ENCODE data around the gene MAN1C1.

DNA sequence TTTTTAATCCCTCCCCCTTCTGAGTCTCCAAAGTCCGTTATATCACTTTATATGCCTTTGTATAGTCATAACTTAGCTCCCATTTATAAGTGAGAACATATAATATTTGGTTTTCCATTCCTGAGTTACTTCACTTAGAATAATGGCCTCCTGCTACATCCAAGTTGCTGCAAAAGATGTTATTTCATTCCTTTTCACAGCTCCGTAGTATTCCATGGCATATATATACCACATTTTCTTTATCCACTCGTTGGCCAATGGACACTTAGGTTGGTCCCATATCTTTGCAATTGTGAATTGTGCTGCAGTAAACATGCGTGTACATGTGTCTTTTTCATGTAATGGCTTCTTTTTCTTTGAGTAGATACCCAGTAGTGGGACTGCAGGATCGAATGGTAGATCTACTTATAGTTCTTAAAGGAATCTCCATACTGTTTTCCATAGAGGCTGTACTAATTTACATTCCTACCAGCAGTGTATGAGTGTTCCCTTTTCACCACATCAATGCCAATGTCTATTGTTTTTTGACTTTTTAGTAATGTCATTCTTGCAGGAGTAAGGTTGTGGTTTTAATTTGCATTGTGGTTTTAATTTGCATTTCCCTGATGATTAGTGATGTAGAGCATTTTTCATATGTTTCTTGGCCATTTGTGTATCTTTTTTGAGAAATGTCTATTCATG lies 12.3 kb downstream of the MAN1C1 start:
- TF ChIP-seq, protein P1, sequence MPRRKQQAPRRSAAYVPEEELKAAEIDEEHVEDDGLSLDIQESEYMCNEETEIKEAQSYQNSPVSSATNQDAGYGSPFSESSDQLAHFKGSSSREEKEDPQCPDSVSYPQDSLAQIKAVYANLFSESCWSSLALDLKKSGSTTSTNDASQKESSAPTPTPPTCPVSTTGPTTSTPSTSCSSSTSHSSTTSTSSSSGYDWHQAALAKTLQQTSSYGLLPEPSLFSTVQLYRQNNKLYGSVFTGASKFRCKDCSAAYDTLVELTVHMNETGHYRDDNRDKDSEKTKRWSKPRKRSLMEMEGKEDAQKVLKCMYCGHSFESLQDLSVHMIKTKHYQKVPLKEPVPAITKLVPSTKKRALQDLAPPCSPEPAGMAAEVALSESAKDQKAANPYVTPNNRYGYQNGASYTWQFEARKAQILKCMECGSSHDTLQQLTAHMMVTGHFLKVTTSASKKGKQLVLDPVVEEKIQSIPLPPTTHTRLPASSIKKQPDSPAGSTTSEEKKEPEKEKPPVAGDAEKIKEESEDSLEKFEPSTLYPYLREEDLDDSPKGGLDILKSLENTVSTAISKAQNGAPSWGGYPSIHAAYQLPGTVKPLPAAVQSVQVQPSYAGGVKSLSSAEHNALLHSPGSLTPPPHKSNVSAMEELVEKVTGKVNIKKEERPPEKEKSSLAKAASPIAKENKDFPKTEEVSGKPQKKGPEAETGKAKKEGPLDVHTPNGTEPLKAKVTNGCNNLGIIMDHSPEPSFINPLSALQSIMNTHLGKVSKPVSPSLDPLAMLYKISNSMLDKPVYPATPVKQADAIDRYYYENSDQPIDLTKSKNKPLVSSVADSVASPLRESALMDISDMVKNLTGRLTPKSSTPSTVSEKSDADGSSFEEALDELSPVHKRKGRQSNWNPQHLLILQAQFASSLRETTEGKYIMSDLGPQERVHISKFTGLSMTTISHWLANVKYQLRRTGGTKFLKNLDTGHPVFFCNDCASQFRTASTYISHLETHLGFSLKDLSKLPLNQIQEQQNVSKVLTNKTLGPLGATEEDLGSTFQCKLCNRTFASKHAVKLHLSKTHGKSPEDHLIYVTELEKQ (CRISPR knock-in tag; IDR thresholded peaks at IDR 0.05): no peak
- TF ChIP-seq, protein P2, sequence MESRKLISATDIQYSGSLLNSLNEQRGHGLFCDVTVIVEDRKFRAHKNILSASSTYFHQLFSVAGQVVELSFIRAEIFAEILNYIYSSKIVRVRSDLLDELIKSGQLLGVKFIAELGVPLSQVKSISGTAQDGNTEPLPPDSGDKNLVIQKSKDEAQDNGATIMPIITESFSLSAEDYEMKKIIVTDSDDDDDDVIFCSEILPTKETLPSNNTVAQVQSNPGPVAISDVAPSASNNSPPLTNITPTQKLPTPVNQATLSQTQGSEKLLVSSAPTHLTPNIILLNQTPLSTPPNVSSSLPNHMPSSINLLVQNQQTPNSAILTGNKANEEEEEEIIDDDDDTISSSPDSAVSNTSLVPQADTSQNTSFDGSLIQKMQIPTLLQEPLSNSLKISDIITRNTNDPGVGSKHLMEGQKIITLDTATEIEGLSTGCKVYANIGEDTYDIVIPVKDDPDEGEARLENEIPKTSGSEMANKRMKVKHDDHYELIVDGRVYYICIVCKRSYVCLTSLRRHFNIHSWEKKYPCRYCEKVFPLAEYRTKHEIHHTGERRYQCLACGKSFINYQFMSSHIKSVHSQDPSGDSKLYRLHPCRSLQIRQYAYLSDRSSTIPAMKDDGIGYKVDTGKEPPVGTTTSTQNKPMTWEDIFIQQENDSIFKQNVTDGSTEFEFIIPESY (CRISPR knock-in tag; IDR thresholded peaks at IDR 0.05): no peak
- TF ChIP-seq POLR2A (conservative IDR thresholded peaks at IDR 0.05) (no peak), SMC3 (conservative IDR thresholded peaks at IDR 0.05; ENCODE audit: insufficient read depth, low read depth, low read length) (no peak), SMARCA5 (IDR thresholded peaks at IDR 0.05) (no peak)
- TF ChIP-seq, protein P3, sequence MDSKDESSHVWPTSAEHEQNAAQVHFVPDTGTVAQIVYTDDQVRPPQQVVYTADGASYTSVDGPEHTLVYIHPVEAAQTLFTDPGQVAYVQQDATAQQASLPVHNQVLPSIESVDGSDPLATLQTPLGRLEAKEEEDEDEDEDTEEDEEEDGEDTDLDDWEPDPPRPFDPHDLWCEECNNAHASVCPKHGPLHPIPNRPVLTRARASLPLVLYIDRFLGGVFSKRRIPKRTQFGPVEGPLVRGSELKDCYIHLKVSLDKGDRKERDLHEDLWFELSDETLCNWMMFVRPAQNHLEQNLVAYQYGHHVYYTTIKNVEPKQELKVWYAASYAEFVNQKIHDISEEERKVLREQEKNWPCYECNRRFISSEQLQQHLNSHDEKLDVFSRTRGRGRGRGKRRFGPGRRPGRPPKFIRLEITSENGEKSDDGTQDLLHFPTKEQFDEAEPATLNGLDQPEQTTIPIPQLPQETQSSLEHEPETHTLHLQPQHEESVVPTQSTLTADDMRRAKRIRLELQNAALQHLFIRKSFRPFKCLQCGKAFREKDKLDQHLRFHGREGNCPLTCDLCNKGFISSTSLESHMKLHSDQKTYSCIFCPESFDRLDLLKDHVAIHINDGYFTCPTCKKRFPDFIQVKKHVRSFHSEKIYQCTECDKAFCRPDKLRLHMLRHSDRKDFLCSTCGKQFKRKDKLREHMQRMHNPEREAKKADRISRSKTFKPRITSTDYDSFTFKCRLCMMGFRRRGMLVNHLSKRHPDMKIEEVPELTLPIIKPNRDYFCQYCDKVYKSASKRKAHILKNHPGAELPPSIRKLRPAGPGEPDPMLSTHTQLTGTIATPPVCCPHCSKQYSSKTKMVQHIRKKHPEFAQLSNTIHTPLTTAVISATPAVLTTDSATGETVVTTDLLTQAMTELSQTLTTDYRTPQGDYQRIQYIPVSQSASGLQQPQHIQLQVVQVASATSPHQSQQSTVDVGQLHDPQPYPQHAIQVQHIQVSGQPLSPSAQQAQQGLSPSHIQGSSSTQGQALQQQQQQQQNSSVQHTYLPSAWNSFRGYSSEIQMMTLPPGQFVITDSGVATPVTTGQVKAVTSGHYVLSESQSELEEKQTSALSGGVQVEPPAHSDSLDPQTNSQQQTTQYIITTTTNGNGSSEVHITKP (IDR thresholded peaks at IDR 0.05; ENCODE audit: partially characterized antibody): no peak
- TF ChIP-seq, protein P4, sequence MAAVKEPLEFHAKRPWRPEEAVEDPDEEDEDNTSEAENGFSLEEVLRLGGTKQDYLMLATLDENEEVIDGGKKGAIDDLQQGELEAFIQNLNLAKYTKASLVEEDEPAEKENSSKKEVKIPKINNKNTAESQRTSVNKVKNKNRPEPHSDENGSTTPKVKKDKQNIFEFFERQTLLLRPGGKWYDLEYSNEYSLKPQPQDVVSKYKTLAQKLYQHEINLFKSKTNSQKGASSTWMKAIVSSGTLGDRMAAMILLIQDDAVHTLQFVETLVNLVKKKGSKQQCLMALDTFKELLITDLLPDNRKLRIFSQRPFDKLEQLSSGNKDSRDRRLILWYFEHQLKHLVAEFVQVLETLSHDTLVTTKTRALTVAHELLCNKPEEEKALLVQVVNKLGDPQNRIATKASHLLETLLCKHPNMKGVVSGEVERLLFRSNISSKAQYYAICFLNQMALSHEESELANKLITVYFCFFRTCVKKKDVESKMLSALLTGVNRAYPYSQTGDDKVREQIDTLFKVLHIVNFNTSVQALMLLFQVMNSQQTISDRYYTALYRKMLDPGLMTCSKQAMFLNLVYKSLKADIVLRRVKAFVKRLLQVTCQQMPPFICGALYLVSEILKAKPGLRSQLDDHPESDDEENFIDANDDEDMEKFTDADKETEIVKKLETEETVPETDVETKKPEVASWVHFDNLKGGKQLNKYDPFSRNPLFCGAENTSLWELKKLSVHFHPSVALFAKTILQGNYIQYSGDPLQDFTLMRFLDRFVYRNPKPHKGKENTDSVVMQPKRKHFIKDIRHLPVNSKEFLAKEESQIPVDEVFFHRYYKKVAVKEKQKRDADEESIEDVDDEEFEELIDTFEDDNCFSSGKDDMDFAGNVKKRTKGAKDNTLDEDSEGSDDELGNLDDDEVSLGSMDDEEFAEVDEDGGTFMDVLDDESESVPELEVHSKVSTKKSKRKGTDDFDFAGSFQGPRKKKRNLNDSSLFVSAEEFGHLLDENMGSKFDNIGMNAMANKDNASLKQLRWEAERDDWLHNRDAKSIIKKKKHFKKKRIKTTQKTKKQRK (IDR thresholded peaks at IDR 0.05; ENCODE audit: borderline replicate concordance, low read depth, low read length): no peak
